Activated CD8-positive, alpha-beta memory T cell treated with anti-CD3 and anti-CD28 coated beads for 48 hours (primary cell): ENCODE results near the gene ASPHD1.
A peak's percentile ranks its signal among the peaks of the same experiment; 100 is the strongest.
"Not testable (repeated sequence)": the region's sequence is repeated elsewhere in the genome, so short reads cannot be mapped to it uniquely, and the experiment has no call there.

ENCODE experiments used
- DNase-seq, 3 experiments: peaks; one replicate each; pipeline ENCODE4 v3.0.0-alpha.2; 2020; ENCODE audit warnings: low read depth in 2 of 3, low spot score in 2 of 3

ASPHD1 gene

DNA sequence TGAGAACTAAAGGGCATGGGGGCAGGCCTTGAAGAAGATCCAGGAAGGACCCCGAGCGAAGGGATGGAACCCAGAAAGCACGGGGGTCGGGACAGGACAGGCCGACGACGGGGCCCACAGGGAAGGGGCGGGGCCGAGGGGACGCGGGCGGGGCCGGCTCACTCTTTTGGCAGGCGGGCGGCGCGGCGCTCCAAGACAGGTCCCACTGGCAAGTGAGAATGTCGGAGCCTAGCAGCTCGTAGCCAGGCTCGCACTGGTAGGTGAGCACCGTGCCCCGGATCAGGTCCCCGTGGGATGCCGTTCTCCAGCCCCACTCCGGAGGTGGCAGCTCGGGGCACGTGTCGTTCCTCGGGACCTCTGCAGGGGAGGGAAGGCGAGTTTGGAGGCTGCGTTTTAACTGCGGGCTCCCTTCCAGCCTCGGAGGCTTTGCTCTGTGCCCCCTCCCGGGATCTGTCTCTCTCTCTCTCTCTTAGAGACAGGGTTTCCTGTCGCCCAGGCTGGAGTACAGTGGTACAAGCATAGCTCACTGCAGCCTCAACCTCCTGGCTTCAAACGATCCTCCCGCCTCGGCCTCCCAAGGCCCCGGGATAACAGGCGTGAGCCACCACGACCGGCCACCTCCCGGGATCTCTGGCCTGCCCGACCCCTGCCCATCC is 23.6 kb upstream of the ASPHD1 start:
- DNase-seq: no peak

DNA sequence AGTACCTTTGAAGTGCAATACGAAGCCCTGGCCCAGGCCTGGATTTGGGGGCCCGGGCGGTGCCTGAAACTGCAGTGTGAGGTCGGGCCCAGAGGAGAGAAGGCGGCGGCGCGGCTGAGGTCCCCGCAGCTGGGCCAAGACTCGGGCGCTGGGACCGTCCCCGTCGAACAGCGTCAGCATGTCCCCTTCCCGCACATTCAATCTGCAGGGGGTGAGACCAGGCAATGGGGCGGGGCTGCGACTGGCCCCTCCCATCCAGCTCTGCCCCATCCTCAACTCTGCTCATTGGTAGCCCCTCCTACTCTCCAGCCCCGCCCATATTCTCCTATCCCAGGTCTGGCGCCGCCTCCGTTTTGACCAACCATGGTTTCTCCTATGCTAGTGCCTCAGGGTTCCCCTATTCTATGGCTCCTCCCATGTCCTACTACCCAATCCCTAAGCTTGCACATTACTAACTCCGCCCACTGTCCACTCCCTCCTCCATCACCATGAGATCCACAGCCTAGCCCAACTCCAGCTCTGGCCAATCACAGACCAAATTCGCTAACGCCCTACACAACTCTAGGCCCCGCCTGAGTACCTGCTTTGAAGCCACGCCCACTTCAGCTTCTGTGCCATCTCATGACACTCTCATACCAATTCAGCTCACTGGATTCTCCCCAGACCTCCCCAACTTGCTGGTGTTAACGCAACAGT is 22.9 kb upstream of the ASPHD1 start:
- DNase-seq: peak in 1 of 3 experiments; percentile 11

DNA sequence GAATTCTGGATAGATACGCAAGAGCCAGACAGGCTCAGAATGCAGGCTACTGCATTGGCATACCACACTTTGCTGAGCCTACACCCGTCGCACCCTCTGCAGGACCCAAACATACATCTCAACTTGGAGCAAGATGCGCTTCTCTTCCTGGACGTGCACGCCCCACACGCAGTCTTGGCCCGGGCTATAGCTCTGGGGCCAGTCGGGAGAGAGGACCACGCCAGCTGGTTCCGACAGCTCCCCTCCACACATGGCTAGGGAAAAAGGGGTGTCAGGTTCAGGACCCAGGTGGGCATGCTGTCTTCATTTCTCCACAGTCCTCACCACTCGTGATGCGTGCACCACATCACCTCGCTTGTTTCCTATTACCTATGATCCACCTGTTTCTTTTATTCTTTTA is 22.1 kb upstream of the ASPHD1 start:
- DNase-seq: no peak

DNA sequence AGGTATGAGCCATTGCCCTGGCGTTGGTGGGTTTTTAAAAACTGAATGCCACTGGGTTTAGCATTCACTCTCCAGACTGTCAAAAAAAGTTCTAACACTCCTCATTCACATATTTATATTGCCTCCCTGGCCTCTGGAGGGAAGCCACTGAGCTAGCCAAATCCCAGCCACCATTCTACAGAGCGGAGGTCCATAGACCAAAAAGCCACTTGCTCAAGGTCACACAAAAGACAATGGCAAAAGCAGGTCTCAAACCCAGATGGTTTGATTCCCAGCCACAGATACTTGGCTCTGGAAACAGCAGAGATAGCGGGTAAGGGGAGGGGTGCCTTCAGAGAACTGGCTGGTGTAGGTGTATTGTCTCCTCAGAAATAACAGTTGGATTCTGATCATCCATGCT is 19.2 kb upstream of the ASPHD1 start:
- DNase-seq: no peak

DNA sequence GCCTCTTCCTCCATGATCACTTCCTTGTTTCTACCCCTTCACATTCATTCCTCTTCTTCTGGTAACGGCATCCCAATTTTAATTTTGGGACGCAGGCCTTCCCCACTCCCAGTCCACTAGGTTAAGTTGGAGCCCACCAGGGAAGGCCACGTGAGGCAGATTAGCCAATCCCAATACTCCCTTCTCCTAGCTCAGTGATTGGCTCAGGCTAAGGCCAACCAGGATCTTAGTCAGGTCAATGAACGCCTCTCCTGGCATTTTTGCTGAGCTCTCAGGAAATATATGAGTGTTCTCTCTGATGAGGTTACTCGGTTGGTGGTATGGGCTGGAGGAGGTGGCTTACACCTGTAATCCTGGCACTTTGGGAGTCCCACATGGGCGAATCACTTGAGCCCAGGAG is 16.3 kb upstream of the ASPHD1 start:
- DNase-seq: no peak

DNA sequence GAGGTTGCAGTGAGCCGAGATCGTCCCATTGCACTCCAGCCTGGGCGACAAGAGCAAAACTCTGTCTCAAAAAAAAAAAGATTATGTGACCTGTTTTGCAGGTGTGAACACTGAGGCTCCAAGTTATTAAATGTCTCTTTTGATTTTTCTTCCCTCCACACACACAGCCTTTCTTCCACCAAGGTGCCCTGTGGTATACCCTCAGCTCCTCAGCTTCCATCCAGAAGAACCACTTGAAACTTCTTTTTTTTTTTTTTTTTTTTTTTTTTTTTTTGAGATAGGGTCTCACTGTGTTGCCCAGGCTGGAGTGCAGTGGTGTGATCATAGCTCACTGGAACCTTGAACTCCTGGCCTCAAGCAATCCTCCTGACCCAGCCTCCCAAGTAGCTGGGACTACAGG is 10.9 kb upstream of the ASPHD1 start:
- not testable (repeated sequence) for DNase-seq

DNA sequence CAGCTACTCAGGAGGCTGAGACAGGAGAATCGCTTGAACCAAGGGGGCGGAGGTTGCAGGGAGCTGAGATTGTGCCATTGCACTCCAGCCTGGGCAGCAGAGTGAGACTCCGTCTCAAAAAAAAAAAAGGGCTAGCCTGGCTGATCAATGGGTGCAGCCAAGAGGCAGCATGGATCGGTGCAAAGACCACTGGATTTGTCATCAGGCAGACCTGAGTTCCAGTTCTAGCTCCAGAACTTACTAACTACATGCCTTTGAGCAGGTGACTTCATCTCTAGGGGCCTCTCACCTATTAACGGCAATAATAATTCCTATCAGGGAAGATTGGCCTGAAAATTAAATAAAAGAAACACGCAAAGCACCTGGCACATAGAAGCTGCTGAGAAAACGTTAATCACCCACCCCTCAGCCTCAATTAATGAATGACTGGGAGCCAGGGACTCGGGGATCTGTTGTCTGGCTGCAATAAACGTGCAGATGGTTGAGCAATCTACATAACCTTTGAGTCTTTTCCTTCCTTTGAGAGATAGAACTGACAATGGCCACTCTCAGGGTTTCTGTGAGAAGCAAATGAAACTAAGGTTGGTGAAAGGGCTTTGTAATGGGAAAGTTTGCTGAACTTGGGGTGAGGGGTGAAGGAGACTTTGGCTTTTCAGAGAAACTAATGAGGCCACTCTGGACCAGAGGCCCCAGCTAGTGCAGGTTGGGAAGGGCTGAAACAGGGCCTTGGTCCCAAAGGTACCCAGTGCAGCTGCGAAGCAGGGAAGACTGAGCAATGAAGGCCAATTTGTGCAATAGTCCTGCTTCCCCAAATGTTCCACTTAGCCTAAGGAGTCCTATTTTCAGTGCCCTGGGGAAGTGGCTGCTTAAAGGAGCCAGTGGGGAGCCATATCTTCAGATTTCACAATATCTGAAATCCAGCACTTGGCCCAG is 8.5 kb upstream of the ASPHD1 start:
- DNase-seq: no peak

DNA sequence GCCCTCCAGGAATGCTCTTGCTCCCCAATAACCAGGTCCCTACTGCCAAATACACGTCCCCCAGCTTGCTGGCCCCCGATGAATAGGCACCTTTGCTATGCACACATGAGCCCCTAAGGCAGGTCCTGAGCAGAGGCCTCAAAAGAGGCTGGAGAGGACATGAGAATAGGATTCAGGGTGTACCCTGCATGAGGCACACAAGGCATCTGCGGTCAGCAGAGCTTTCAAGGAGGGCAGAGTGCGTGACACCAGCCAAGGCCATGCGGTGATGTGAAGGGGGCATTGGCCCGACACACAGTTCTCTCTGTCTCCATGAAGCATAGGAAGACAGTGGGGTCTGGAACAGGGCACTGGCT is 7.9 kb upstream of the ASPHD1 start:
- DNase-seq: no peak

DNA sequence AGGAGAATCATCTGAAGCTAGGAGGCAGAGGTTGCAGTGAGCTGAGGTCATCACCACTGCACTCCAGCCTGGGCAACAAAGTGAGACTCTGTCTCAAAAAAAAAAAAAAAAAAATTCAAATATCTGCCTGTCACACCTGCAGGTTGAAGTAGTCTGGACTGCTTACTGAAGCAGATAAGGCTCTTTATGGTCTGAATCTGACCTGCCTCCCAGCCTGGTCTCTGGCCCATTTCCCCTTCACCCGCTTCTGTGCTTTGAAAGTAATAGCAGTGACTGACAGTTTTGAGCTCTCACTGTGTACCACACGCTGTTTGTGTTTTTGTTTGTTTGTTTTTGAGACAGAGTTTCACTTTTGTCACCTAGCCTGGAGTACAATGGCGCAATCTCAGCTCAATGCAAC is 6.7 kb upstream of the ASPHD1 start:
- DNase-seq: no peak

DNA sequence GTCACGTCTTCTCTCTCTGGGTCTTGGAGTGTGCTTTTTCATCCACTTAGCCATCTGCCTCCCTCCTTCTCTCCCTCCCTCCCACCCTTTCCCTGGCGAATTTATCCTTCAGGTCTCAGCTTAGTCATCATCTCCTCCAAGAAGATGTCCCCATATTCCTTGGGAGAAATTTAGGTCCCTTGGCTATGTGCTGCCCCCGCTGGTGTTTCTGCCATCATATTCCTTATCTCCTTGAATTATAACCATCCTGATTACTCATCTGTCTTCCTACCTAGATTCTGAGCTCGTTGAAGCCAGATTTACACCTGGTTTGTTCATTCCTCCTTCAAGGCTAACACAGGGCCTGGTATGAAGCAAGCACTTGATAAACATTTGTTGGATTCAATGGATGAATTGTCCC is 5.9 kb upstream of the ASPHD1 start:
- no peak for DNase-seq

DNA sequence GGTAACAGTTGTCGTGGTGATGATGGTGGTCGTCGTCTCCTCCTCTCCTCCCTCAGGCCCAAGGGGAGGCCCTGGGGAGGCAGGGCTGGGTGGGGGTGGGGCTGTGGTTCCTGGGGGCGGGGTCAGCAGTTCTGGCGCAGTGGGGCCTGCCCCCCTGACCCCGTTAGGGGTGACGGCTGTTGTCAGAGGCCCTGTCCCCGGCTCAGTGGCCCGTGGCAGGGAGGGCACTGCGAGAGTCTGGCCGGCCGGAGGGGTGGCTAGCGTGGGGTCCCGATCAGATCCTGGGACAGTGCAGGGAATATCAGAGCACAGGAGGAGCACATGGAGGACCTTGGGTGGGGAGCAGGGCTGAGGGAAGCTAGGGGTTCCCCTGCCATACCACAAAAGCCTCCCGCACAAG is 3.4 kb upstream of the ASPHD1 start:
- DNase-seq: no peak

DNA sequence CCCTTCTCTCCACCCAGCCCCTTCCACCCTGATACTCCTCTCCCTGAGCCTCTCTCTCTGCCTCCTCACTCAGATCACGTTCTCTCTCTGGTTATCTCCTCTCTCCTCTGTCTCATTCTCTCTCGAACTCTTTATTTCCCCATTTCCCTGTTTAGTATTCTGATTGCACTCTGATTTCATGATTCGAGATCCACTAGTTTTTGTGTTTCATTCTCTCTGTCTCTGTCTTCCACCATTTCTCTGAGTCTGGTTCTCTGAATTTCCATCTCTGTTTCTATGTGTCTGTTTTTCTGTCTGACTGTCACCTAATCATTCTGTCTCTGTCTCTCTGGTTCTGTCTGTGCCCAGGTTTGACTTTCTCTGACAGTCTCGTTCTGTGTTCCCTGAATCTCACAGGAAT is 3.0 kb upstream of the ASPHD1 start:
- no peak for DNase-seq

DNA sequence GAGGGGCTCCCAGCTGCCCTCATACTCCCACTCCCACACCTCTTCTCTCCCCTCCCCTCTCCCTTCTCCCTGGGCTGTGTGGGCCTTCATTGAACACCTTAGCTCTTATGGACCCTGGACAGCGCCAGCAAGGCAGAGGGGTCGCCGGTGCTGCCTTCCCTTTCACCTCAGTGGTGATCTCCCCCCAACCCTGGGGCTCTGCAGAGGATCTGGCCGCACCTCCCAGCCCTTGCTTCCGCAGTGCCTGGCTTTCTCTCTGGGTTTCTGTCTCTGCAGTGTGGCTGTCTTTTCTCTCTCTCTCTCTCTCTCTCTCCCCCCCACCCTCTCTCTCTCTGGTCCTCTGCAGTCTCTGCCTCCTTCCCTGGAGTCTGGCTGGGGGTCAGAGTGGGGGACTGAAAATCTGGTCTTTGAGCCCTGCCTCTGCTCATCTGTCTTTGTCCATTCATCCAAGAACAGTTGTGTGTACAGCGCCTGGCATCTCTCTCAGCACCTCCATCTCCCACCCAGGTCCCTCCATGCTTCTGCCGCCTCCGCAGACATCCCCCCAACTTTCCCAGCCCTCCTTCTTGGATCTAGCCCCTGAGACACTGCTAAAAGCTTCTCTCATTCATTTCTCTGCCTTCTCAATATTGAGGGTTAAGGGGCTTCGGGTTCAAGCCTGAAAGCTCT is 2.0 kb upstream of the ASPHD1 start:
- no peak for DNase-seq

DNA sequence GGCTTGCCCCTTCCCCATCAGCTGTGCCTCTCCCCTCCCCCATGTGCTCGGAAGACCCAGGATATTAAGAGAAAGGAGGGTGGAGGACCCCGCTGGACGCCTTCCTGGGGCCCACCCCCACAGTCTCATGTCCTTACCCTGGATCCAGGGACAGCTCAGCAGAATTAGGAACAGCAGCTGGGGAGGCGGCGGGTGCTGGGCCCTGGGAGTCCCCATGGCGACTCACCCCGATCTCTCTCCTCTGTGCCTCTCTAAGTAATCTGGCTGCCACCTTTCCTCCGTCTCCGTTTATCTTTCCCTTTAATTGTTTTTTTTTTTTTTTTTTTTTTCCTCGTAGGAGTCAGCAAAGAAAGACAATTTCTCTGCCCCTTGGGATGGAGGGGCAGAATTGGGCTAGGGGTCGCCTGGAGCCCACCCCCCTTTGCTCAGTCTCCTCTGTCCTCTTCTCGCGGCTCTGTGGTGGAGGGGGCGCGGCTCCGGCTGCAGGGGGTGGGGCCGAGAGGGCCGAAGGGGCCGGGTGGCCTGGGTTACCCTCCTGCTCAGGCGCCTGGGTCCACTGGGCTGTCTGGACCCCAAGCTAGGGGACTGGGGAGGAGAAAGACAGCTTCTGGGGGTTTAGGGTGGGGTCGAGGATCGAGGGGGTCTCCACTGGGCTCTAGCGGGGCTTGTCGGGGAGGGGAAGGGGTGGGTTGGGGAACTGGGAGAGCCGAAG is 1.3 kb upstream of the ASPHD1 start:
- DNase-seq: no peak

DNA sequence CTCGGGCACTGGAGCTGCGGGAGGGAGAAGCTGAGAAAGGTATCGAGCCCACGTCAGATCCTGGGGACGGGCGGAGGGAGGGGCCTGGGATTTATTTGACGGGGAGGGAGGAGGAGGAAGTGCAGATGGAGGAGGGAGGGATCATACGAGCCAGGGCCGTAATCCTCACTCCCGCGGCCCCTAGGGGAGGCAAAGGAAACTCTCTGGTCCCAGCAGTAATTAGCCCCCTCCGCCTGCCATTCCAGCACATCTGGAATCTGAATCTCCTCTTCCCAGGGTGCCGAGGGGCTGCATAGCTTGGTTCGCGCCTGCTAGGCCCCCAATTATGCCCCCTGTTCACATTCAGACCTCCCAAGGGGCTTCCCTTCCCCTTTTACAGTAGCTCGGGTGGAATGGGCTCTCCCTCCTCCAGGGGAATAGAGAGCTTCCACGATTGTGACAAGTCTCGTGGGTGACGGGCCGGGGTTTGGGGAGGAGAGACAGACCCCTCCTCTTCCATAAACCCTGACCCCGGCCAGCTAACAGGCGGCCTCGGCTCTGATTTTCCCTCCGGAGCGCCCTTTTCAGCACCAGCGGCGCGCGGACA is 679 bp upstream of the ASPHD1 start, which contains the start of gene SEZ6L2:
TSS of gene SEZ6L2 (minus strand) at position 35 of the 586 bp plus-strand sequence. CDS start 531 bp downstream, outside the sequence.
- peak in 2 of 3 experiments; percentile 72 to 85 for DNase-seq

DNA sequence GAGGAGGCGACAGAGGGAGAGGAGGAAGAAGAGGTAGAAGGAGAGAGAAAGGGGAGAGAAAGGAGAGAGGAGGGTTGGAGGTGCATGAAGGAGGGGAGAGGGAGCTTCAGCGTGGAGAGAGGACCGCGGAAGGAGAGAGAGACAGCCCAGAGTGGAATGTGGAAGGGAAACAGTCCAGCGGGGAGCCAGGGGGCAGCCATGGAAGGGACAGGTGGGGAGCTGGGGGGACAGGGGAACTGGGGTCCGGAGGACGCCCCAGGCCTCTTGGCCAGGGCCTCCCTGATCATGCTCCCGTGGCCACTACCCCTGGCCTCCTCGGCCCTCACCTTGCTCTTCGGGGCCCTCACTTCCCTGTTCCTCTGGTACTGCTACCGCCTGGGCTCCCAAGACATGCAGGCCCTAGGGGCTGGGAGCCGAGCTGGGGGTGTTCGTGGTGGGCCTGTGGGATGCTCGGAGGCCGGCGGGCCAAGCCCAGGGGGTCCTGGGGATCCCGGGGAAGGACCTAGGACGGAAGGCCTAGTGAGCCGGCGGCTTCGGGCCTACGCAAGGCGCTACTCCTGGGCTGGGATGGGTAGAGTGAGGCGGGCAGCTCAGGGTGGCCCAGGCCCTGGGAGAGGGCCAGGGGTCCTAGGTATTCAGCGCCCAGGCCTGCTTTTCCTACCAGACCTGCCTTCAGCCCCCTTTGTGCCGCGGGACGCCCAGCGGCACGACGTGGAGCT is 759 bp downstream of the ASPHD1 start:
- DNase-seq: no peak

DNA sequence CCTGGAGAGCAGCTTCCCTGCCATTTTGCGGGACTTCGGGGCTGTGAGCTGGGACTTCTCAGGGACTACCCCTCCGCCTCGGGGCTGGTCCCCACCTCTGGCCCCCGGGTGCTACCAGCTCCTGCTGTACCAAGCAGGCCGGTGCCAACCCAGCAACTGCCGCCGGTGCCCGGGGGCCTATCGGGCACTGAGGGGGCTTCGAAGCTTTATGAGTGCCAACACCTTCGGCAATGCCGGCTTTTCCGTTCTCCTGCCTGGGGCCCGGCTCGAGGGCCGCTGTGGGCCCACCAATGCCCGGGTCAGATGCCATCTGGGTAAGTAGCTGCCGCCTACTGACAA is 1.3 kb downstream of the ASPHD1 start:
- DNase-seq: no peak

DNA sequence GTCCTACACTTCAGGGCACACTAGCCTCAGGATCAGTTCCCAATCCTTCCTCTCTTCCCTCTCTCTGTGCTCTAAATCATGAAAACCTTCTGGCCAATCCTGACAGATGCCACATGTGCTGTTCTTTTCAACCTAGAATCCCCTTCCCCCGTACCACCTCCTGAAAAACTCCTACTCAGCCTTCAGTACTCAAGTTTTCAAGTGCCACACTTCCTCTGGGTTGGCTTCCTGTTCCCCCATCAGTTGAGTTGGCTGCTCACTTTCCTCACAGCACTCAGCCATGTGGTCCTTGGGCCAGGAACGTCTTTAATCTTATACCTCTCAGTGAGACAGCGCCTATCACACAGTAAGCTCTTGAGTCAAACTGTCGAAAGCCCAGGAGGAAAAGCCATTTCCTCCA is 3.3 kb downstream of the ASPHD1 start:
- DNase-seq: no peak

DNA sequence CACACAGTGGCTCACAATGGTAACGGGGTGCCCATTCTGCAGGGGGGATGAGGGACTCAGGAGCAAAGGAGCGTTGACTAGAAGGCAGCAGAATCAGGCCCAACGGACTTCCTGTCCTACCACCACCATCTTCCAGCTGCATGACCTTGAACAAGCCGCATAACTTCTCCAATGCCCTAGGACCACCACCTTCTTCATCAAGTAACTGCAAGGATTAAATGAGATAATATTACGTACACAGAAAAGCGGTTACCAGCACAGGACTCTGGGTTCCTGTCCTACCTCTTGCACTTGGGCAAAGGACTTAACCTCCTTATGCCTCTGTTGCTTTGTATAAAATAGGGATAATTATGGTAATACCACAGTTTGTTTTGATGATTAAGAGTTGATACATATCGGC is 4.7 kb downstream of the ASPHD1 start:
- no peak for DNase-seq

DNA sequence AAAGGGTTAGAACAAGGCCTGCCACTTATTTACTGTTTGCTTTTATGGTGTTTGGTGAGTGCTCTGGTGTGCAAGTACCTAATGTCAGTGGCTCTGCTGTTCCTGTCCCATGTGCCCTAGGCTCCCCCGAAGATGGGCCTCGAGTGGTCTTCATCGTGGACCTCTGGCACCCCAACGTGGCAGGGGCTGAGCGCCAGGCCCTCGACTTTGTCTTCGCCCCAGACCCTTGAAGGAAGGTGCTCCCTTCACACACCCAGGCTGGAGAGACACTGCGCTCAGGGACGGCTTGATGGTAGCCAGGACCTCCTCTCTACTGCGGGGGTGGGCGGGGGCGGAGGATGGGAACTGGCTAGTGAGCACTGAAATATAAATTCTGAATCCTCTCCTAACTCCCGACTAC is 5.4 kb downstream of the ASPHD1 start:
- no peak for DNase-seq
